Nephron progenitor cell (in vitro differentiated cells): Measurements from ENCODE around the gene RAB11FIP3.

ENCODE experiments used
- DNase-seq: peaks from one replicate; pipeline ENCODE4 v3.0.0; 2021
- H3K27ac Mint-ChIP-seq: 2 replicates; pipeline ENCODE4 v1.8.0; 2021; ENCODE audit warnings: mild to moderate bottlenecking, moderate library complexity, mixed read lengths
- H3K27me3 Mint-ChIP-seq: 2 replicates; pipeline ENCODE4 v1.8.0; 2021; ENCODE audit warnings: mild to moderate bottlenecking, low read depth, mixed read lengths; ENCODE audit not compliant: poor library complexity
- H3K36me3 Mint-ChIP-seq: 2 replicates; pipeline ENCODE4 v1.8.0; 2021; ENCODE audit warnings: low read depth, mixed read lengths
- H3K4me1 Mint-ChIP-seq: 2 replicates; pipeline ENCODE4 v1.8.0; 2021; ENCODE audit warnings: mixed read lengths
- H3K4me3 Mint-ChIP-seq: 2 replicates; pipeline ENCODE4 v1.8.0; 2021; ENCODE audit warnings: mild to moderate bottlenecking, moderate library complexity, mixed read lengths
- H3K9me3 Mint-ChIP-seq: 2 replicates; pipeline ENCODE4 v1.8.0; 2021; ENCODE audit warnings: mild to moderate bottlenecking, moderate library complexity, mixed read lengths
- CTCF ChIP-seq: fragments of 200-600 bp; sonication (generic); IDR thresholded peaks from 2 replicates; pipeline ENCODE4 v1.5.0; 2021; ENCODE audit warnings: antibody characterized with exemption

RAB11FIP3 gene

GRCh38 chr16:397736-398332, 27.6 kb upstream of the RAB11FIP3 start:
- peak; percentile 80 for DNase-seq
- Mint-ChIP-seq H3K4me1 (peaks cover 31% of the 10 kb centered on the region), H3K9me3 (peaks cover 3% of the 10 kb centered on the region), H3K27me3 (peaks cover 7% of the 10 kb centered on the region), H3K36me3 (peaks cover 4% of the 10 kb centered on the region), H3K4me3 (peak overlapping the region; percentile 77), H3K27ac (peak overlapping the region; percentile 85)
- TF ChIP-seq CTCF = peak; percentile 20

- Mint-ChIP-seq H3K36me3 (peaks cover 4% of the 10 kb centered on the region), H3K27me3 (peaks cover 7% of the 10 kb centered on the region), H3K4me1 (peaks cover 31% of the 10 kb centered on the region), H3K9me3 (no peaks in the 10 kb centered on the region), H3K27ac (peak overlapping the region; percentile 85), H3K4me3 (peak overlapping the region; percentile 77)
- no peak for DNase-seq
- TF ChIP-seq CTCF = no peak
Observed at GRCh38 chr16:398561-399339, 26.7 kb upstream of the RAB11FIP3 start.

- no peak for DNase-seq
- Mint-ChIP-seq H3K4me1 (peaks cover 31% of the 10 kb centered on the region), H3K9me3 (no peaks in the 10 kb centered on the region), H3K36me3 (peaks cover 4% of the 10 kb centered on the region), H3K4me3 (peak overlapping the region; percentile 49), H3K27ac (no peak overlapping the region), H3K27me3 (peaks cover 3% of the 10 kb centered on the region)
- no peak for TF ChIP-seq CTCF
Observed at GRCh38 chr16:399340-400019, 26.0 kb upstream of the RAB11FIP3 start.

GRCh38 chr16:400061-400591, 25.3 kb upstream of the RAB11FIP3 start:
- no peak for TF ChIP-seq CTCF
- Mint-ChIP-seq H3K36me3 (peaks cover 4% of the 10 kb centered on the region), H3K4me1 (peaks cover 31% of the 10 kb centered on the region), H3K4me3 (peak overlapping the region; percentile 83), H3K27ac (no peak overlapping the region), H3K27me3 (peaks cover 3% of the 10 kb centered on the region), H3K9me3 (no peaks in the 10 kb centered on the region)
- DNase-seq = no peak

GRCh38 chr16:401468-402348, 23.7 kb upstream of the RAB11FIP3 start, which contains the start of gene DECR2:
Gene DECR2, plus strand, starts transcription at chr16:401885. Its CDS starts 79 bp downstream, at chr16:401964.
- no peaks in the 10 kb centered on the region for H3K9me3 Mint-ChIP-seq
- peak within 1 kb of the TSS; percentile 83 for H3K4me3 Mint-ChIP-seq
- peak; percentile 100 for DNase-seq
- no peaks in the 10 kb centered on the region for H3K27me3 Mint-ChIP-seq
- no peak within 1 kb of the TSS for H3K27ac Mint-ChIP-seq
- H3K36me3 Mint-ChIP-seq = peaks cover 4% of the 10 kb centered on the region
- peaks cover 22% of the 10 kb centered on the region for H3K4me1 Mint-ChIP-seq
- TF ChIP-seq CTCF = no peak
